ENCODE measurements around the gene UBE2D4.
"Not testable (repeated sequence)": the region's sequence is repeated elsewhere in the genome, so short reads cannot be mapped to it uniquely, and the experiment has no call there.

DNA sequence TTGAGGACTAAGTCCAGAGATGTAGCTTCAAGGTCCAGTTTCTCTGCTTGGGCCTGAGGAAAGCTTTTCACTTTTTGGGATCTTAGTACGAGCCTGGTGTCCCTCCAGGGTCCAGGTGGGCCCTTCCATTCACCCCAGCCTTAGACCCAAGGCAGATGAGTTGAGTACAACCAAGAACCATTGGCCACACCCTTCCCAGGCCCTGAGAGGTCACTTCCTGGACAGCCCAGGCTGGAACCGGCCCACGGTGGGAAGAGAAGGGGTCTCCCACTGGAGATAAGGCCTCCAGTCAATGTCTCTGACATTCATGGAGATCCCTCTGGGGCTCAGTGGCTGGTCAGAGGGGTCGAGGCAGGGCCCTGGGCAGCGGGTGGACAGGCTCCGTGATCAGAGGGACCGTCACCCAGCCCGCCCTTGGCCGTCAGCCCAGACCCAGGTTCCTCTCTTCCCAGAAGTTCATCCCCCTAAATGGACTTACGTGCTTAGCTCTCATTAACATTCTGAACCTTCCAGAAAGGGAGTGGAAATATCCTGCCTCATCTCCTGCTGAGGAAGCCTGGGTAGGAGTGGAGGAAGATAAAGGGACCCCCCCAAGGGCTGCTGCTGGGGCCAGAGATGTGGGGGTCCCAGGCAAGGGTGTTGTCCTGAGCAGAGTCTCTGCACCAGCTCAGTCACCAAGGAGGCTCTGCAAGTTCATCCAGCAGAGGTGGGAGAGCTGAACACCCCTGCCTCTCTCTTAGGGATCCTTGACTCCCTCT is 48.7 kb downstream of the UBE2D4 start:
- not testable (repeated sequence) for TF ChIP-seq CTCF (IDR thresholded peaks at IDR 0.05; ENCODE audit: low read depth, low read length); POLR2A (IDR thresholded peaks at IDR 0.05; ENCODE audit: extremely low read depth, insufficient read length); MYC (IDR thresholded peaks at IDR 0.05; ENCODE audit: low read depth, low read length)
